Measurements from ENCODE around the gene UBE2D1.
A peak's percentile ranks its signal among the peaks of the same experiment; 100 is the strongest.

UBE2D1 gene

DNA sequence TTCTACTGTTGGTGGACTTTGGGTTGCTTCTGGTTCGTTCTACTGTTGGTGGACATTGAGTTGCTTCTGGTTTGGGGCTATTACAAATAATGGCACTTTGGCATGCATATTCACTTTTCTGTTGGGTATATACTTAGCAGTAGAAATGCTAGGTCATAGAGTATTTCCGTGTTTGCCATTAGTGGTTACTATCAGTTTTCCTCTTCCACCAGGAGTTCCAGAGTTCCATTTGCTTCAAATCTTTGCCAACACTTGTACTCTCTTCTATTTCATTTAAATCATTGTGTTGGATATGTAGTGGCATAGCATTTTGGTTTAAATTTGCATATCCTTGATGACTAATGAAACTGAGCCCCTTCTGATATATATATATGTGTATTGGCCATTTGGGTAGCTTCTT is 15.2 kb downstream of the UBE2D1 start:
- no peak for TF ChIP-seq CTCF (IDR thresholded peaks at IDR 0.05; ENCODE audit: low read depth, low read length)
- H3K4me3 ChIP-seq (replicated peaks in 1 of 2; ENCODE audit: low read depth in 2 of 2, low read length in 2 of 2) = no peak overlapping the region
- DNase-seq (ENCODE audit: low read depth in 2 of 2) = no peak

DNA sequence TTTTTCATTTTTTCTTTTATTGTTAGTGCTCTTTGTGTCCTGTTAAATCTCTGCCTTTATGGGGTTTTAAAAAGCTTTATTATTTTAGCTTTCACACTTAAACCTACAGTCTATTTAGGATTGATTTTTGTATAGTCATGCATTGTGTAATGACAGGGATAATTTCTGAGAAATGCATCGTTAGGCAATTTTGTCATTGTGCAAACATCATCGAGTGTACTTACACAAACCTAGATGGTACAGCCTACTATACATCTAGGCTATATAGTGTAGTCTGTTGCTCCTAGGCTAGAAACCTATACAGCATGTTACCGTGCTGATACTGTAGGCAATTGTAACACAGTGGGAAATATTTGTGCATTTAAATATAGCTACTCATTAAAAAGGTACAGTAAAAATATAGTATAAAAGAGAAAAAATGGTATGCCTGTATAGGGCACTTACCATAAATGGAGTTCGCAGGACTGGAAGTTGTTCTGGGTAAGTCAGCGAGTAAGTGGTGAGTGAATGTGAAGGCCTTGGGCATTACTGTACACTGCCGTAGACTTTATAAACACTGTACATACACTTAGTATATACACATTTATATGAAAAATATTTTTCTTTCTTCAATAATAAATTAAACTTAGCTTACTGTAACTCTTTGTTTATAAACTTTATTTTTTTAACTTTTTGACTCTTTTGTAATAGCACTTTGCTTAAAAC is 16.0 kb downstream of the UBE2D1 start:
- DNase-seq (ENCODE audit: low read depth in 2 of 2) = peak in 1 of 2 donors; percentile 10
- TF ChIP-seq CTCF (IDR thresholded peaks at IDR 0.05; ENCODE audit: low read depth, low read length) = no peak
- H3K4me3 ChIP-seq (replicated peaks in 1 of 2; ENCODE audit: low read depth in 2 of 2, low read length in 2 of 2) = no peak overlapping the region

- no peak for DNase-seq (ENCODE audit: low read depth in 2 of 2)
- H3K4me3 ChIP-seq (replicated peaks in 1 of 2; ENCODE audit: low read depth in 2 of 2, low read length in 2 of 2) = no peak overlapping the region
- no peak for TF ChIP-seq CTCF (IDR thresholded peaks at IDR 0.05; ENCODE audit: low read depth, low read length)
Observed at GRCh38 chr10:58351616-58352578, 17.1 kb downstream of the UBE2D1 start.

DNA sequence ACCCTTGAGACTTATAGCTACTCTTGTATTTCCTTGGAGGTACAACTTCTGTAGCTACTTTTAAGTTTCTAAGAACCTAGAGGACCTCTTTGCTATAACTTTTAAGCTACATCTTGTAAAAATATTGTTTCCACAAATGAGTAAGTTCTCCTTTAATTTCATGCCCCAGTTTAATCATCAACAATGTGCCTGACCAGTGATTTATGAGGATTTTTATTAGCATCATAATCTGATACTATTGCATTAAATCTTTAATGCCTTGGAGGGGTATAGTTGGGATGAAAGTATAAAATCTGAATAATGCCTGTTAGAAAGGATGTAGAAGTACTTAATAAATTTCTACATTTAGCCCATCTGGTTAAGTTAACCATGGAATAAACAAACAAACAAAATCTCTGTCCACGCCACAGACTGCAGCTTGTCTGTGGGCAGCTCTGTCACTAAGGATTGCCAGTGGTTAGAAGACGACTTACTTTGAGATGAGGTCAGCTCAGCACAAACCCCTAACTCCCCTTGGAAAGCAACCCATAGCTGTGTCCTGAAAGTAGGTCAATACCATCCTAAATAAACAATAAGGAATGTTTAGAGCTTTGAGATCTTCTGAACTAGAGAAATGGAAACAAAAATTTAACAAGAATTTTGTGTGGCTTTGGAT is 18.3 kb downstream of the UBE2D1 start:
- DNase-seq (ENCODE audit: low read depth in 2 of 2) = no peak
- no peak for TF ChIP-seq CTCF (IDR thresholded peaks at IDR 0.05; ENCODE audit: low read depth, low read length)
- no peak overlapping the region for H3K4me3 ChIP-seq (replicated peaks in 1 of 2; ENCODE audit: low read depth in 2 of 2, low read length in 2 of 2)

DNA sequence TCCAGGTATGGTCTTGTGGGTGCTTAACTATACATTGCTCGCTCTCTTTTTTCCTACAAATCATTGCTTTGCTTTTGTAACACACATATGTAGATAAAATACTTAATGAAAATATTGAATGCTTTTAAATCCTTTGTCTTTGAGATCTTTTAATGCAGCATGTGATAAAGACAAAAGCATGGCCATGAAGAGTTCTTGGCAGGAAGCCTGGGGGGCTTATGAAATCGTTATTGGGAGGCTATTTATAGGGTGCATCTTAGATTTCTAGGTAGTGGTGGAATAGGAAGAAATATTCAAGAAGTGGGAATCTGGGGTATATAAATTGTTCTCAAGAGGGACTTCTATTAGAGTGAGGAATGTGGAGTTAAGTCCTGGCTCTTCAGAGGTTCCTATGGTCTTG is 21.9 kb downstream of the UBE2D1 start:
- no peak overlapping the region for H3K4me3 ChIP-seq (replicated peaks in 1 of 2; ENCODE audit: low read depth in 2 of 2, low read length in 2 of 2)
- DNase-seq (ENCODE audit: low read depth in 2 of 2) = no peak
- no peak for TF ChIP-seq CTCF (IDR thresholded peaks at IDR 0.05; ENCODE audit: low read depth, low read length)

DNA sequence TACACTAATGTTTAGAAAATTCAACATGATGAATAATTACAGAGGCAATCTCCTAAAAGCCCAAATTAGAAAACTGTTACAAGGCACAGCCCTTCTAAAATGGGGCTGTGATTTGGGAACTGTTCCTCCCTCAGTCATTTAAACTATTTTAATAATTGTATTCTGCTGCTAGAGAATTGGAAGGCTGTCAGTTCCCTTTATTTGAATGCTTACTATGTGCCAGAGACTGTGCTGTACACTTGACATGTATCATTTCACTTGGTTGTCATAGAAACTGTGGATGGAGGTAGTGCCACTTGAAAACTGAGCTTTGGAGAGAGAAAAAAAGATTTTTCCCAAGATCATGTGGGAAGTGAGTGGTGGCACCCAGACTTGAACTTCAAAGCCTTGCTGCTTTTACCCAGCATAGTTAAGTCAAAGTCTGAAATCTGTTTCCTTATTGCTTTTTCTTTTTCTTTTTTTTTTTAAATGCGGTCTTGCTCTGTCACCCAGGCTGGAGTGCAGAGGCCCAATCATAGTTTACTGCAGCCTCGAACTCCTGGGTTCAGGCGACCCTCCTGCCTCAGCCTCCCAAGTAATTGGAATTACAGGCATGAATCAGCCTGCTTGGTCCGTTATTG is 23.6 kb downstream of the UBE2D1 start:
- no peak for TF ChIP-seq CTCF (IDR thresholded peaks at IDR 0.05; ENCODE audit: low read depth, low read length)
- no peak for DNase-seq (ENCODE audit: low read depth in 2 of 2)
- H3K4me3 ChIP-seq (replicated peaks in 1 of 2; ENCODE audit: low read depth in 2 of 2, low read length in 2 of 2) = no peak overlapping the region

All from cardiac fibroblast (primary cell).